Right atrium auricular region (tissue), 2 donors: ENCODE measurements around the gene RIMS1. TPM values are rescaled to one million over a fixed set of nuclear protein-coding genes. Genes with fewer than 3 reads are reported as not detected.

Experiments
- DNase-seq: peaks from one replicate; pipeline ENCODE4 v3.0.0-alpha.2; 2019; ENCODE audit warnings: low spot score
- H3K27ac ChIP-seq, 2 donors: fragments of 200-600 bp; sonication (generic); 1 replicate in 1 of 2; 2 replicates in 1 of 2; pipeline ENCODE4 v1.5.1; 2016 to 2019
- H3K27me3 ChIP-seq, 2 donors: fragments of 200-600 bp; sonication (generic); one replicate each; pipeline versions ENCODE4 v1.5.1 to v1.6.0; 2017 to 2019
- H3K36me3 ChIP-seq: fragments of 200-600 bp; sonication (generic); one replicate; pipeline ENCODE4 v1.5.1; 2016
- H3K4me1 ChIP-seq, 2 donors: fragments of 200-600 bp; sonication (generic); one replicate each; pipeline versions ENCODE4 v1.5.1 to v1.6.0; 2017 to 2019
- H3K4me3 ChIP-seq, 2 donors: fragments of 200-600 bp; sonication (generic); 1 replicate in 1 of 2; 2 replicates in 1 of 2; pipeline ENCODE4 v1.5.1; 2017 to 2019; ENCODE audit warnings: mild to moderate bottlenecking in 1 of 2, moderate library complexity in 1 of 2
- H3K9me3 ChIP-seq, 2 donors: fragments of 200-600 bp; sonication (generic); one replicate each; pipeline ENCODE4 v1.5.1; 2019
- total RNA-seq, 2 donors: library from RNA; depleted of rRNA; stranded (reverse); fragments of >200 nt; gene quantifications; one replicate each; pipeline ENCODE4 v1.1.0, GENCODE V29; 2016
- TF ChIP-seq, protein P1 (sequence below), 2 donors: fragments of 200-600 bp; sonication (generic); IDR thresholded peaks; one replicate each; pipeline ENCODE4 v1.5.1; 2019; ENCODE audit warnings: antibody characterized with exemption in 2 of 2

Gene RIMS1
- total RNA-seq, 2 donors from 2014 or later, result 0.55 to 1.3 TPM

DNA sequence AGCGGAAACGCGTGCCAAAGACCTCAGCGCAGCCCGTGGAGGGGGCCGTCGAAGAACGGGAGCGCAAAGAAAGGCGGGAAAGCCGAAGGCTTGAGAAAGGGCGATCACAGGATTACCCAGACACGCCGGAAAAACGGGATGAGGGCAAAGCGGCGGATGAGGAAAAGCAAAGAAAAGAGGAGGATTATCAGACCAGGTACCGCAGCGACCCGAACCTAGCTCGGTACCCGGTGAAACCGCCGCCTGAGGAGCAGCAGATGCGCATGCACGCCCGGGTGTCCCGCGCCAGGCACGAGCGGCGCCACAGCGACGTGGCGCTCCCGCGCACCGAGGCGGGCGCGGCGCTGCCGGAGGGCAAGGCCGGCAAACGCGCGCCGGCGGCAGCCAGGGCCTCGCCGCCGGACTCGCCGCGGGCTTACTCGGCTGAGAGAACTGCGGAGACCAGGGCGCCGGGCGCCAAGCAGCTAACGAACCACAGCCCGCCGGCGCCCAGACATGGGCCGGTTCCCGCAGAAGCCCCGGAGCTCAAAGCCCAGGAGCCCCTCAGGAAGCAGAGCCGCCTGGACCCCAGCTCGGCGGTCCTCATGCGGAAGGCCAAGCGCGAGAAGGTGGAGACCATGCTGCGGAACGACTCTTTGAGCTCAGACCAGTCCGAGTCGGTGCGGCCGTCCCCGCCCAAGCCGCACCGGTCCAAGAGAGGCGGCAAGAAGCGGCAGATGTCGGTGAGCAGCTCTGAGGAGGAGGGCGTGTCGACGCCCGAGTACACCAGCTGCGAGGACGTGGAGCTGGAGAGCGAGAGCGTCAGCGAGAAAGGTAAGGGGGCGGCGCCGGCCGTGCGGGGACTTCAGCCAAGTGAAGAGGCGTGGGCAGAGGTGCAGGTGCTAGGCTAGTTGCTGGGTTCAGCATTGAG is 296.2 kb downstream of the RIMS1 start:
- TF ChIP-seq, protein P1, sequence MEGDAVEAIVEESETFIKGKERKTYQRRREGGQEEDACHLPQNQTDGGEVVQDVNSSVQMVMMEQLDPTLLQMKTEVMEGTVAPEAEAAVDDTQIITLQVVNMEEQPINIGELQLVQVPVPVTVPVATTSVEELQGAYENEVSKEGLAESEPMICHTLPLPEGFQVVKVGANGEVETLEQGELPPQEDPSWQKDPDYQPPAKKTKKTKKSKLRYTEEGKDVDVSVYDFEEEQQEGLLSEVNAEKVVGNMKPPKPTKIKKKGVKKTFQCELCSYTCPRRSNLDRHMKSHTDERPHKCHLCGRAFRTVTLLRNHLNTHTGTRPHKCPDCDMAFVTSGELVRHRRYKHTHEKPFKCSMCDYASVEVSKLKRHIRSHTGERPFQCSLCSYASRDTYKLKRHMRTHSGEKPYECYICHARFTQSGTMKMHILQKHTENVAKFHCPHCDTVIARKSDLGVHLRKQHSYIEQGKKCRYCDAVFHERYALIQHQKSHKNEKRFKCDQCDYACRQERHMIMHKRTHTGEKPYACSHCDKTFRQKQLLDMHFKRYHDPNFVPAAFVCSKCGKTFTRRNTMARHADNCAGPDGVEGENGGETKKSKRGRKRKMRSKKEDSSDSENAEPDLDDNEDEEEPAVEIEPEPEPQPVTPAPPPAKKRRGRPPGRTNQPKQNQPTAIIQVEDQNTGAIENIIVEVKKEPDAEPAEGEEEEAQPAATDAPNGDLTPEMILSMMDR (IDR thresholded peaks at IDR 0.05), result no peak
- peaks cover 0 to 2% of the 10 kb centered on the region in 2 donors for H3K27me3 ChIP-seq
- H3K4me1 ChIP-seq, result peaks cover 0 to 10% of the 10 kb centered on the region in 2 donors
- DNase-seq, result no peak
- H3K4me3 ChIP-seq, result peak overlapping the region in 1 of 2 donors; percentile 45
- no peak overlapping the region for H3K27ac ChIP-seq
- H3K9me3 ChIP-seq, result no peaks in the 10 kb centered on the region
- no peaks in the 10 kb centered on the region for H3K36me3 ChIP-seq

DNA sequence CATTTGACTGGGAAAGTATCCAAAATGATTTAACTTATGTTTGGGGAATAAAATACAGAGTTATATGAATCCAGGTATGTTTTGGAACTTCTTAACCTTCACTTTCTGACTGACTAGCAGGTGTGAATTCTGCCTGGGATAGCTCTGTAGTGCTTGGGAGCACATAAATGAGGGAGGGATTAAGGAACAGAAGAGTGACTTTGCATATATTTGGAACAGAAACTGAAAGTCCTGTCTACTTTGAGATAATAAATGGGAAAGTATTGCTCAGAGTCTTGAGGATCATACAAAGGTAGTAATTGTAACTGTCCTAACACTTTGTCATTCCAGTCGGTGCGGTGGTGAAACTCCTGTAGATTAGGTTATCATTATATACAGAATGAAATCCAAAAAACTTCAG is 317.6 kb downstream of the RIMS1 start:
- no peaks in the 10 kb centered on the region for H3K27me3 ChIP-seq
- H3K36me3 ChIP-seq, result no peaks in the 10 kb centered on the region
- no peak overlapping the region for H3K27ac ChIP-seq
- DNase-seq, result no peak
- no peak overlapping the region for H3K4me3 ChIP-seq
- TF ChIP-seq, protein P1 (IDR thresholded peaks at IDR 0.05), result no peak
- no peaks in the 10 kb centered on the region for H3K4me1 ChIP-seq
- H3K9me3 ChIP-seq, result no peaks in the 10 kb centered on the region

DNA sequence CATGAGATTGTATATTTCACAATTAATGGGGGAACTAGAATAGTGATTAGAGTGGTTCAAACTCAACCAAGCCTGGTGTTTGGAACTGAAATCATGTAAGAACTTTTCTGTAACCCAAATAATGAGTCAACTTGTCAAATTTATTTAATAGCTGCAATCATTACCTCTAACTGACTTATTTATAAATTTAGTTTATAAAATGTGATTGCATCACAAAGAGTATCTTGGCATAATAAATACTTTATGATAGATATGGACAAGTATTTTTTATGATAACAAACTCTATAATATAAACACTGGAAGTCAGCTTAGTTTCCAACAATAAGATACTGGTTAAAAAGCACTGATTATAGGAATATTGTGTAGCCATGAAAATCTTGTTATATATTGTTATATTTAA is 319.1 kb downstream of the RIMS1 start:
- Histone ChIP-seq H3K4me1 (no peaks in the 10 kb centered on the region), H3K4me3 (no peak overlapping the region), H3K36me3 (no peaks in the 10 kb centered on the region), H3K9me3 (no peaks in the 10 kb centered on the region), H3K27me3 (no peaks in the 10 kb centered on the region), H3K27ac (no peak overlapping the region)
- TF ChIP-seq, protein P1 (IDR thresholded peaks at IDR 0.05), result no peak
- DNase-seq, result no peak

DNA sequence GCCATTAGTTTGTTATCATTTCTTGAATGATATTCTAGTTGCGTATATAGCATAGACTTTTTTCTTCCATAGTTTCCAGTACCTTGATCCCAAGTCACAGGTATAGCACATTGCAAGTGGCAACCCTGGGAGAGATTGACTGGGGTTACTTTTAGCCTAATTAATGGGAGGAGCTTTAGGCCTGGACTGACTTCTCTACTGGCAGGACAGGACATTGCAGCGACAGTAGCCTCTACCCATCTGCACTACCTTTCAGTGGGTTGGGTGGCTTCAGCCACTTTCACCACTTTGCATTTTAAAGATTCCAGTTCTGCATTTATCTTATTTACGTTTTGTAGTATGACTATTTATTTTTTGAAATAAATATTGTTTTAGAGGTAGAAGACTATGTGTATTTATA is 320.3 kb downstream of the RIMS1 start:
- Histone ChIP-seq H3K4me3 (no peak overlapping the region), H3K27me3 (no peaks in the 10 kb centered on the region), H3K36me3 (no peaks in the 10 kb centered on the region), H3K4me1 (no peaks in the 10 kb centered on the region), H3K9me3 (no peaks in the 10 kb centered on the region), H3K27ac (no peak overlapping the region)
- no peak for DNase-seq
- TF ChIP-seq, protein P1 (IDR thresholded peaks at IDR 0.05), result no peak

DNA sequence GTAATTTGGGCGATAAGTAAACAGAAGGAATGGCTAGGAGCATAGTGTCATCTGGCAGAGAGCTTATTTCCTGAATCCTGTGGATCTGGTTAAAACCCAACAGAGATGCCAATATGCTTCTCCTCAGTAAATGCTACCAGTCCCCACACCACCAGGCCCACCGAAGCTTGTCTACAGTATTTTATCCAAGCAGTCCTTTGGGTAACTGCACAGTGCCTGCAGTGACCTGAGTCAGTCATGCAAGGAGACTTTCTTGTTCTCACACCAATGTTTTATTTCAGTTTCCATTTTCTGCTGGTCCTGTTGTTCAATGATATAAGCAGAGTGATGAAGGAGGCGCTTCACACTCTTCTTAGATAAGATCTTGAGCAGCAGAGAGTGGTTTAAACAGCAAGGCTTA is 326.3 kb downstream of the RIMS1 start:
- Histone ChIP-seq H3K27me3 (no peaks in the 10 kb centered on the region), H3K36me3 (no peaks in the 10 kb centered on the region), H3K4me1 (no peaks in the 10 kb centered on the region), H3K9me3 (no peaks in the 10 kb centered on the region), H3K4me3 (no peak overlapping the region), H3K27ac (no peak overlapping the region)
- no peak for DNase-seq
- TF ChIP-seq, protein P1 (IDR thresholded peaks at IDR 0.05), result no peak
